PC-9 (cell line): ENCODE data around the gene HEXA. TPM values are rescaled to one million over a fixed set of nuclear protein-coding genes. Genes with fewer than 3 reads are reported as not detected.
"Not testable (repeated sequence)": the region's sequence is repeated elsewhere in the genome, so short reads cannot be mapped to it uniquely, and the experiment has no call there.

ENCODE experiments used
- BruUV-seq: library from RNA; stranded (reverse); fragments of 400-500 nt; replicated peaks from 2 replicates; lab custom pipeline; 2021; lab: Mats Ljungman, UMichigan
- CTCF ChIA-PET: fragments of 300-600 bp; sonication (Branson Sonifier 250); formaldehyde crosslinking; loops from one replicate; lab custom pipeline; 2022; ENCODE audit warnings: antibody characterized with exemption; lab: Charles Lee
- POLR2A ChIA-PET: fragments of 300-600 bp; sonication (Branson Sonifier 250); formaldehyde crosslinking; loops from one replicate; lab custom pipeline; 2022; ENCODE audit warnings: antibody characterized with exemption; ENCODE audit not compliant: unreplicated experiment; lab: Charles Lee
- DNase-seq, 2 experiments: peaks; one replicate each; pipeline versions ENCODE4 v3.0.0 to v3.0.0-alpha.2; 2015 to 2022; ENCODE audit warnings: mixed read lengths in 1 of 2
- H2AFZ ChIP-seq: fragments of 200-600 bp; sonication (generic); 2 replicates; pipeline ENCODE4 v1.8.1; 2017; ENCODE audit warnings: antibody characterized with exemption
- H3F3A ChIP-seq: fragments of 200-600 bp; sonication (generic); 2 replicates; pipeline ENCODE4 v1.8.1; 2017; ENCODE audit warnings: antibody characterized with exemption, mild to moderate bottlenecking, low read depth; ENCODE audit not compliant: insufficient read depth
- H3K27ac ChIP-seq: fragments of 200-600 bp; sonication (generic); 2 replicates; pipeline ENCODE4 v1.6.1; 2016; ENCODE audit warnings: mixed run types
- H3K27me3 ChIP-seq: fragments of 200-600 bp; sonication (generic); 2 replicates; pipeline ENCODE4 v1.6.1; 2016; ENCODE audit warnings: low read depth, mixed run types; ENCODE audit not compliant: insufficient read depth
- H3K36me3 ChIP-seq: fragments of 200-600 bp; sonication (generic); 2 replicates; pipeline ENCODE4 v1.6.1; 2016; ENCODE audit warnings: low read depth, mixed run types
- H3K4me1 ChIP-seq: fragments of 200-600 bp; sonication (generic); replicated peaks from 2 replicates; pipeline ENCODE4 v1.6.1; 2016; ENCODE audit warnings: mixed run types; ENCODE audit not compliant: insufficient read depth
- H3K4me2 ChIP-seq: fragments of 200-600 bp; sonication (generic); 2 replicates; pipeline ENCODE4 v1.6.1; 2017; ENCODE audit warnings: mixed run types
- H3K4me3 ChIP-seq: fragments of 200-600 bp; sonication (generic); 2 replicates; pipeline ENCODE4 v1.6.1; 2016; ENCODE audit warnings: mixed run types
- H3K79me2 ChIP-seq: fragments of 200-600 bp; sonication (generic); 2 replicates; pipeline ENCODE4 v1.6.1; 2017; ENCODE audit warnings: low read depth, mixed run types
- H3K9me2 ChIP-seq: fragments of 200-600 bp; sonication (generic); 2 replicates; pipeline ENCODE4 v1.8.1; 2017; ENCODE audit warnings: mild to moderate bottlenecking; ENCODE audit not compliant: insufficient read depth
- H3K9me3 ChIP-seq: fragments of 200-600 bp; sonication (generic); 2 replicates; pipeline ENCODE4 v1.8.1; 2016; ENCODE audit warnings: low read depth; ENCODE audit not compliant: insufficient read depth
- H4K20me1 ChIP-seq: fragments of 200-600 bp; sonication (generic); 2 replicates; pipeline ENCODE4 v1.8.1; 2017; ENCODE audit not compliant: insufficient read depth
- CTCF ChIP-seq: fragments of 200-600 bp; sonication (generic); conservative IDR thresholded peaks from 2 replicates; pipeline ENCODE4 v1.6.1; 2017; ENCODE audit warnings: mixed run types, antibody characterized with exemption, mild to moderate bottlenecking, moderate library complexity
- EZH2 ChIP-seq: fragments of 200-600 bp; sonication (generic); IDR thresholded peaks from 2 replicates; pipeline ENCODE4 v1.8.0; 2017; ENCODE audit warnings: antibody characterized with exemption, low read depth
- intact Hi-C: fragments of 100-400 bp; cut with micrococcal nuclease; formaldehyde crosslinking; loops from one replicate; pipeline ENCODE4 v1.10.0; 2022; ENCODE audit not compliant: unreplicated experiment
- total RNA-seq: library from RNA; stranded (reverse); gene quantifications from 2 replicates; pipeline ENCODE4 v1.2.3, GENCODE V29; 2021

Gene HEXA
- total RNA-seq, 1 experiment from 2014 or later: 129 TPM

GRCh38 chr15:72420576-72420975 lies 44.8 kb upstream of the HEXA start:
- no peak overlapping the region for H3K4me2 ChIP-seq
- POLR2A ChIA-PET: no interaction called here
- H3K36me3 ChIP-seq: no peaks in the 10 kb centered on the region
- no peaks in the 10 kb centered on the region for H3K9me2 ChIP-seq
- no peaks in the 10 kb centered on the region for H3K79me2 ChIP-seq
- H3K27me3 ChIP-seq: peaks cover 16% of the 10 kb centered on the region
- no peak overlapping the region for H3K27ac ChIP-seq
- H3K4me1 ChIP-seq: no peaks in the 10 kb centered on the region
- no peaks in the 10 kb centered on the region for H4K20me1 ChIP-seq
- TF ChIP-seq EZH2: no peak
- no peak for TF ChIP-seq CTCF
- BruUV-seq: no TSS peak
- intact Hi-C loops: no loop called here
- H3F3A ChIP-seq: no peaks in the 10 kb centered on the region
- CTCF ChIA-PET: no interaction called here
- no peak overlapping the region for H2AFZ ChIP-seq
- H3K9me3 ChIP-seq: peaks cover 6% of the 10 kb centered on the region; the same call in 1 of the 2 replicates
- no peak overlapping the region for H3K4me3 ChIP-seq
- DNase-seq: no peak

- POLR2A ChIA-PET, H3K4me3 ChIP-seq, H2AFZ ChIP-seq, H3K9me3 ChIP-seq, H3K36me3 ChIP-seq, BruUV-seq, H3K9me2 ChIP-seq, intact Hi-C loops, H3K4me1 ChIP-seq, H3K27ac ChIP-seq, H3K79me2 ChIP-seq, H3F3A ChIP-seq, H3K4me2 ChIP-seq, DNase-seq, H4K20me1 ChIP-seq: not testable (repeated sequence)
- peaks cover 21% of the 10 kb centered on the region for H3K27me3 ChIP-seq
- CTCF ChIA-PET: interaction anchor here (0.6 kb wide), 1 partner anchor 275 kb away, joined by 13 read pairs; no protein-coding TSS in a partner anchor
Measured at GRCh38 chr15:72419768-72420167, 44.0 kb upstream of the HEXA start.

GRCh38 chr15:72415304-72415703 lies 39.5 kb upstream of the HEXA start:
- no peaks in the 10 kb centered on the region for H3K4me1 ChIP-seq
- H3K9me3 ChIP-seq: no peaks in the 10 kb centered on the region
- ChIA-PET POLR2A (no interaction called here), CTCF (no interaction called here)
- no peaks in the 10 kb centered on the region for H3K36me3 ChIP-seq
- H4K20me1 ChIP-seq: no peaks in the 10 kb centered on the region
- BruUV-seq: no TSS peak
- no peaks in the 10 kb centered on the region for H3K9me2 ChIP-seq
- H3K4me3 ChIP-seq: no peak overlapping the region
- no peak overlapping the region for H3K4me2 ChIP-seq
- no peak for DNase-seq
- H3K79me2 ChIP-seq: no peaks in the 10 kb centered on the region
- H2AFZ ChIP-seq: no peak overlapping the region
- peaks cover 28% of the 10 kb centered on the region for H3K27me3 ChIP-seq
- no peak for TF ChIP-seq CTCF
- TF ChIP-seq EZH2: no peak
- no peak overlapping the region for H3K27ac ChIP-seq
- intact Hi-C loops: no loop called here
- no peaks in the 10 kb centered on the region for H3F3A ChIP-seq

GRCh38 chr15:72413337-72413736 lies 37.5 kb upstream of the HEXA start:
- BruUV-seq, DNase-seq, H3K4me2 ChIP-seq, H3K9me2 ChIP-seq, H3F3A ChIP-seq, POLR2A ChIA-PET, H3K9me3 ChIP-seq, intact Hi-C loops, H3K36me3 ChIP-seq, H3K27ac ChIP-seq, H4K20me1 ChIP-seq, H3K4me1 ChIP-seq, H3K79me2 ChIP-seq, H2AFZ ChIP-seq, H3K4me3 ChIP-seq, CTCF ChIA-PET: not testable (repeated sequence)
- peaks cover 47% of the 10 kb centered on the region for H3K27me3 ChIP-seq
